Activated CD4-positive, alpha-beta T cell treated with anti-CD3 and anti-CD28 coated beads, Interleukin-2, Interleukin-4, amounts not matched to agents 100 ng/mL and 50 ng/mL, durations not matched to agents 16 hours and 8 hours (primary cell): Measurements from ENCODE around the gene GPHN.
A peak's percentile ranks its signal among the peaks of the same experiment; 100 is the strongest.

Experiments used
- DNase-seq: peaks from one replicate; pipeline ENCODE4 v3.0.0-alpha.2; 2020; ENCODE audit warnings: low spot score

The GPHN gene

GRCh38 chr14:66507722-66508546 lies at the start of gene GPHN:
TSS of gene GPHN (plus strand) at chr14:66508147.
- peak; percentile 95 for DNase-seq

- DNase-seq = no peak
Measured at GRCh38 chr14:66459603-66460002, 48.3 kb upstream of the GPHN start.

- DNase-seq = no peak
Measured at GRCh38 chr14:66464261-66464660, 43.7 kb upstream of the GPHN start.

DNA sequence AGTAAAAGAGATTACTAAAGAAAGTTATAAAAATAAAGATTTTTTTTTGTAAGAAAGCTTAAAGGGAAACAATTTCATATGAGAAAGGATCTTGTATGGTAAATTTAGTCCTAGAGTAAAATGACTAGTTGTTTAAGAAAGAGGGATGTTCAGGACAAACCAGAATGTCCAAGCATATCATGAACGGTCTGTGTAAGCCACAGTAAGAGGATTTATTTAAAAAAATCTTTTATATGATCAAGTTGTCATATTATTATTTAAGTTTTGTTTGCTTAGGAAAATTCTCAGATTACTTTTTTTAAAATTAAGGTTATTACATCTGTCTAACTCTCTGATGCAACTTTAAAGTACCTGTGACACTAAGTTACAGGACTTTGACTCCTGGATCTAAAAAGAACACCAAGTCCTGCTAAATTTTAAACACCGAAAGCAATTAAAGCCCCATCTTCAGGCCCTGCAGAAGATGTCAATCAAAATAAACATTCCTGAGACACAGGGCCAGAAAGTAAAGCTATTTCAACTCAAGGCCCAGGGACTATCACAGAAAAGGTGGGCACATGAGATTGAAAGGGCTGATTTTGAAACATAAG lies 39.1 kb upstream of the GPHN start:
- DNase-seq = no peak

DNA sequence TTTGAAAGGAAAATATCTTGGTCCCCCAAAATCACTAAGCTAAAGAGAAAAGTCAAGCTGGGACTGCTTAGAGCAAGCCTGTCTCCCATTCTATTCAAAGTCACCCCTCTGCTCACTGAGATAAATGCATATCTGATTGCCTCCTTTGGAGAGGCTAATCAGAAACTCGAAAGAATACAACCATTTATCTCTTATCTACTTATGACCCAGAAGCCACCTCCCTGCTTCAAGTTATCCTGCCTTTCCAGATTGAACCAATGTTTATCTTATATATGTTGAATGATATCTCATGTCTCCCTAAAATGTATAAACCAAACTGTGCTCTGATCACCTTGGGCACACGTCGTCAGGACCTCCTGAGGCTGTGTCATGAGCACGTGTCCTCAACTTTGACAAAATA lies 36.4 kb upstream of the GPHN start:
- no peak for DNase-seq

DNA sequence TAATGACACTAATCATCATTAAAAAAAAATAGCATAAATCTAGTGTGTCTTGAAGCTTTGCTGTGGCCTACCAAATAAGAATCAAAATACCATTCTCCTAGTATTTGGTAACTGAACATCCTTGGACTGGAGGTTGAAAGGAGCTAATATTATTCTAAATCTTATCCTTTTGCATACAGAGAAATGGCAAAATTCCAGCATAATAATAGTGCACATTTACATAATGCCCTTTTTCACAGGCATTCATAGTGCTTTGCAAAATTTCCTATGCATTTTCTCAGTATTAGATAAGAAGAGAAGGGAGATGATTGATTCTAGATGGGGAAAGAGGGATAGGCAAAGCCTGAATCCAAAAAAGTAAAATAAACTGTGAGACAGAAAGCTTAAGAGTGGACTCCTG lies 35.7 kb upstream of the GPHN start:
- no peak for DNase-seq

DNA sequence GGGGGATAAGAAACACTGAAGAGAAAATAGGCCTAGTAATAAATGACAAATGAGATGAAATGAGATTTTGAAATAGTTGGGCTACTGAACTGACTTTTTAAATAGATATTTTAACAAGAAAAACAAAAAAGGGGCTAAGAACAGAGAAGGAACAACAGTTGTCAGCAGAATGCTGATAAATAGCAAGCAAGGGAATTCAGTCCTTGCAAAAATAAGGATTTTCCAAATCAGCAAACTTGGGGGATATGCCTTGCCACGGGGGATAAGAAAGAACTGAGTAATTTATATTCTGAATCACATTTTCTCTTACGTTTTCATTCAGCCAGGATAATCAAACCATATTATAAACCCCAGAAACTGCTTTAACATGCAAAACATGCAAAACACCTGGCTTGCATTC lies 34.7 kb upstream of the GPHN start:
- DNase-seq = no peak

DNA sequence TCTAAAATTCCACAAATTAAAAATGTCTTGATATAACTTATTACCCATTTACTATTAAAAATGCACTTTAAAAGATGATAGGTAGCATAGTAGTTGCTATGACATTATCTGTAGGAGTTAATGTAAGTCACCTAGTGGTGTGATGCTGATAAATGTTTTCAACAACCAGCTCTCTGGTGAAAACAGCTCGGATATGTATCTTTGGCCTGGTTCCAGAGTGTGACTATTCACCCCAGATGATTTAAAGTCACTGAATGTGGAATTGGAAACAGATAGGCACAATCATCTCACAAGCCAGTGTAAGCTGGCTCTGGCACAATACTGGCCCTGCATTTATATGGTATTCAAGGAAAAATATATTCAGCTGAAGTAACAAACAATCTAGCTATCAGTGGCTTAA lies 31.0 kb upstream of the GPHN start:
- no peak for DNase-seq

- no peak for DNase-seq
Measured at GRCh38 chr14:66477567-66477966, 30.4 kb upstream of the GPHN start.

DNA sequence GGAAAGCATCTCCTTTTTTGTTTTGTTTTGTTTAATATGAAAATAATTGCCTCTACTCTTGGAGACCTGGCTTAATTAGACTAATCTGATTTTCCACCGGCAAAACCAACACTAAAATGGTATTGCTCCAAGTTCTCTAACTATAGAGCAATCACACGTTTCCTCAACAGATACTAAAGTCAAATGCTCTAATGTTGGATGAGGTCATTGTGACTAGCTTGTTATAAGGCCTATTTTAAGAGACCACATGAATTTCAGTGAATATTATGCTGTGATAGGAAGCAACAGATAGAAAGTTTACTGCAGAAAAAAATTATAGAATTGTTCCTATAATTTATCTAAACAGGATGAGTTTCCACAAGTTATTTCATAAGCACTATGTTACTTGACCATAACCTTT lies 25.1 kb upstream of the GPHN start:
- DNase-seq = no peak

- DNase-seq = no peak
Measured at GRCh38 chr14:66483322-66483721, 24.6 kb upstream of the GPHN start.

DNA sequence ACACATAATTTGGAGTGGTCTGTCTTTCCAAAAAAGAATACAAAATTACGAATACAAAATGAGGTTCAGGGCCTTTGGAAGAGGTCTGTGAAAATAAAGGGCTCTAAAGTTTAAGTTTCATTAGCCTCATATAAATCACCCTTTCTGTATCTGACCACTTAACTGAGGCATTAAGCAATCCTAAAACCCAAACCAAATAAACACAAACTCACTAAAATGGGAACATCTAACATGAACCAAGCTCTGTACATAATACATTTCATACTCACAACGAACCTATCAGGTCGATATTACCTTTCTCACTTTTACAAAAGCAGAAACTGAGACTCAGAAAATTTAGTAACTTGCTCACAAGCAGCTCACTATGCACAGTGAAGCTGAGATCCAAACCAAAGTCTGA lies 22.9 kb upstream of the GPHN start:
- no peak for DNase-seq

DNA sequence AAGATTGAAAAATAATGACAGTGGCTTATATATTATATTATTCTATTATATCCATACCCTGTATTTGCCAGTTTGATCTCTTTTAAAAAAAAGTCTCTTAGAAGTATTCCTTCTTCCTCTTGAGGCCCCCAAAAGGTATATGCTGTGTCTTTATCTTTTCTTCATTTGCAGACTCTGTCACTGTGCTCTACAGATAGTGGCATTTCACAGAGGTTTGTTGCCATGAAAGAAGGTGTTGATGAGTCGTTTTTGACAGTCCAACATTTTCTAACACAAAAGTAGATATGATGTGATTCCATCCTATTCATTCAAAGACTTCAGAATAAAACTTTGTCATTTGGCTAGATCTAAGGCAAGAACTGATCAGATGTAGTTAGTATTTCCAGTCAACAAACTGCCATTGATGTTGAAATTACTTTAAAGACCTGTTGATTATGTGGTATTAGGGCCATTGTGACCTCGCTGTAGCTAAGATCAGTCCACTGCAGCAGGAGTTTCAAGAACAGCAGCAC lies 22.0 kb upstream of the GPHN start, which contains the start of gene CCDC196:
TSS of gene CCDC196 (plus strand) at position 462 of the 512 bp plus-strand sequence. CDS start 132 bp downstream, outside the sequence.
- no peak for DNase-seq

GRCh38 chr14:66487164-66487563 lies 20.8 kb upstream of the GPHN start:
- DNase-seq = no peak

DNA sequence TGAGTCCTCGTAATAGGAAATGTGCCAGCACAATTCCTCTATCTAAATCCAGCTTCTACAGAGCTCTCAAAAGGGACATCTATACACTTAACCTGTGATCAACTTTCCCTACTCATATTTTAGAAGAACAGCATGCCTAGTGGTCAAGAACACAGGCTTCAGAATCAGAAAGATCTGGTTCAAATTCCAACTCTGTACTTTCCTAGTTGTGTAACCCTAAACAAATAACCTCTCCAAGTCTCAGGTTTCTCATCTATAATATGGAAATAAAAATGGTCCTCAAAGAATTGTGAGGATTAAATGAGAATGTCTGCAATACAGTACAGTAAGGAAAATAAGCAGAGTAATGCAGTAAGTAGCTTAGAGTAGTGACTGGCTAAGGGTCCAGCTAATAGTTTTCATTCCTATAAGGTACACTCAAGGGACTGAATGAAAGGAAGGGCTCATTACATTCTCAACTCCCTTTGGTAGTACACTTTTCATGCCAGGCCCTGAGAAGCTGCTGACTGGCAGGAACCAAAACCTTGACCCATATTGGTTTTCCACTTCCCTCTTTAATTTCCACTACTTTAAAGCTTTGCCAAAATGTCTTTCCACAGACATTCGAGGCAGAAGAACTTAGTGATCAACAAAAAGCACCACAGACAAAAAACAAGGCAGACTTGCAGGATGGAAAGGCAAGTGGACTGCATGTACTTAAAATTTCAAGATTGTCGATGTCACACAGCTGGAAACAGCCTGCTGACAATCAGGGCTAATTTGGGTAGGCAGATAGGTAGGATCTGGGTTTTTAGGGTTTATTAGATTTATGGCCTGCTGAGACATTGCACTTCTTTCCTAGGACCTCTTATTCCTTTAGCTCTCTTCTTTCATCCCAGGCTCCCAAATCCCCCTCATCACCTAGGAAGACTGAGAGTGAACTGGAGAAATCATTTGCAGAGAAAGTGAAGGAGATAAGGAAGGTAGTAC lies 17.5 kb upstream of the GPHN start:
- DNase-seq = no peak

- DNase-seq = no peak
Measured at GRCh38 chr14:66493750-66494149, 14.2 kb upstream of the GPHN start.

DNA sequence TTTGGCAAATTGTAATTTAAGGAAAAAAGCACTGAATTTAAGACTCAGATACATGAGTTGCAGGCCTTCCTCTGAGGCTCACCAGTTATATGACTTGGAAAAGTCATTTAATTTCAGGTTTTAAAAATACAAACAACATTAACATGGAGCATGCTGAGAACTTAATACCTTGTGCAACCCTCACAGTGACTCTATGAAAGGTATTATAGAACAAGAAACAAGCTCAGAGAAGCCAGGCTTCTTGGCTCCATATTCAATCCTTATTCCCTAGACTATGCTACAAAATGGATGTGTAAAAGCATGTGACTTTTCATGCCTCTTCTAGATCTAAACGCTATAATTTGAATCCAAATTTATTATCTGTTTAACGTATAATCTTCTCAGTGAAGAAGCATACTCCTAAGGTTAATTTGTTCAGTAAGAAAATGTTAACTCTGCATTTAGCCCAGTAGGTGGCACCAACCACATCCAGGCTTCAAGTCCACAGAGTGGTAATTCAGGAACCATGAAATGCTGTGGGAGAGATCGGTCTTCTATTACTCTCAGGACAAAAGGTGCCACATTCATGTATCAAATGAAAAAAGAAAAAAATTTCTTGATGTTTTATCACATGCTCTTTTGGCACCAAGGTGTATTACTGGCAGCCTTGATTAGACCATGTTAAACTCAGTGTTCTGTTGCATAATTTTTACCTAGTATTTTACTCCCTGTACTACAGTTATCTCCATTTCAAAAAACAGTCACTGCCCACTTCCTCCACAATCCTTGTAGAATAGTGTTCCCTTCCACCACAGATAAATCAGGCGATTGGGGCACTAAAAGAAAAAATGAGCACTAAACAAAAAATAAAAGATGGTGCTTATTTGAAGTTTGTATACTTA lies 12.5 kb upstream of the GPHN start:
- peak; percentile 44 for DNase-seq

- no peak for DNase-seq
Measured at GRCh38 chr14:66496188-66496807, 11.6 kb upstream of the GPHN start.

- DNase-seq = no peak
Measured at GRCh38 chr14:66496911-66497310, 11.0 kb upstream of the GPHN start.

GRCh38 chr14:66498311-66498710 lies 9.6 kb upstream of the GPHN start:
- DNase-seq = no peak

DNA sequence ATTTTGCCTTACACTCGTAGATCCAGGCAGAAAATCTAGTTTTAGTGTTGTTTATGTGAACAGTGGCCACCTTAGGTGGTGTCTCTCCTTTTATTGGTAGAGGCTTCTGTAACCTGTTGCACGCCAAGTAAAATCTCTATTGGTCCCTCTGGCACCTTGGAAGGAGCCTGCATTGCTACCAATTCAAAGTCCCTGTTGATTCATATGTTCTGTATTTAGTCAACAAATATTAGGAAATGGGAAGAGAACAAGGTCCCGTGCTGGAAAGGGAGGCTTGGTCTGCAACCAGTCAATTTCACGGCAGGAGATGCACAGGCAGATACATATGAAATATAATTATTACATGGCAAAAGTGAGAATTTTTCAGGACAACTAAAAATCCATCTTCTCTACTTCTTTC lies 6.4 kb upstream of the GPHN start:
- DNase-seq = no peak
